GM12872 (cell line): ENCODE measurements around the gene GABBR1.
A peak's percentile ranks its signal among the peaks of the same experiment; 100 is the strongest.

Experiments used
- CTCF ChIP-seq: IDR thresholded peaks from 3 replicates; pipeline ENCODE4 v1.5.1; 2011; ENCODE audit warnings: low read depth, mild to moderate bottlenecking, low read length, moderate library complexity; ENCODE audit not compliant: insufficient read depth

GABBR1 gene

GRCh38 chr6:29626948-29627754, 5.8 kb downstream of the GABBR1 start:
- TF ChIP-seq CTCF, result no peak

GRCh38 chr6:29625337-29625930, 7.5 kb downstream of the GABBR1 start:
- TF ChIP-seq CTCF, result no peak

- TF ChIP-seq CTCF, result no peak
These were observed 8.4 kb downstream of the GABBR1 start for GRCh38 chr6:29624520-29624961.

- no peak for TF ChIP-seq CTCF
These were observed 12.4 kb downstream of the GABBR1 start for GRCh38 chr6:29620630-29621029.

- TF ChIP-seq CTCF, result no peak
These were observed 13.3 kb downstream of the GABBR1 start for GRCh38 chr6:29619578-29620160.

- TF ChIP-seq CTCF, result peak; percentile 56
These were observed 15.0 kb downstream of the GABBR1 start for GRCh38 chr6:29617782-29618554.

GRCh38 chr6:29611426-29611825, 21.6 kb downstream of the GABBR1 start:
- no peak for TF ChIP-seq CTCF
